Measurements from ENCODE around the gene EVI2B. TPM values are rescaled to one million over a fixed set of nuclear protein-coding genes. Genes with fewer than 3 reads are reported as not detected.
"Not testable (repeated sequence)": the region's sequence is repeated elsewhere in the genome, so short reads cannot be mapped to it uniquely, and the experiment has no call there.

Gene EVI2B
- total RNA-seq, 6 experiments from 2014 or later, result 1.5 to 9.4 (median 4.9) TPM

DNA sequence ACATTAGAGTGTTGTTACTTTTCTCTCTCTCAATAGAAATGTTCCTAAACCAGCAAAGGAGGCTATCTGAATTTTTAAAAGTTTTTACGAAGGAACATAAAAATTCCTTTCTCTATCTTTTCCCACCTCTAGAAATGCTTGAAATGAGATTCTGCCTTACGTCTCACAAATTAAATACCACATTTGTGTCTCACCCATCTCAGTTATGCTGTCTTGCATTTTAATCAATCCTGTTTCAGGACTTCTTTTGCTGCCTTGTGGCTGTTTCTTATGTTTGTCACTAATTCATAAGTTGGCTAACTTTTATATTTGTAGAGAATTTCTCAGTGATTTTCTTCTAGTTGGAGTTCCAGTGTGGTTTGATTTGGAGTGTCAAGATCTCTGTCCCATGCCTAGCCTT lies 20.3 kb downstream of the EVI2B start:
- H3K4me1 ChIP-seq, result no peaks in the 10 kb centered on the region
- DNase-seq (no peak), ATAC-seq (no peak)
- no peaks in the 10 kb centered on the region for H3K27me3 ChIP-seq
- TF ChIP-seq, protein P1, sequence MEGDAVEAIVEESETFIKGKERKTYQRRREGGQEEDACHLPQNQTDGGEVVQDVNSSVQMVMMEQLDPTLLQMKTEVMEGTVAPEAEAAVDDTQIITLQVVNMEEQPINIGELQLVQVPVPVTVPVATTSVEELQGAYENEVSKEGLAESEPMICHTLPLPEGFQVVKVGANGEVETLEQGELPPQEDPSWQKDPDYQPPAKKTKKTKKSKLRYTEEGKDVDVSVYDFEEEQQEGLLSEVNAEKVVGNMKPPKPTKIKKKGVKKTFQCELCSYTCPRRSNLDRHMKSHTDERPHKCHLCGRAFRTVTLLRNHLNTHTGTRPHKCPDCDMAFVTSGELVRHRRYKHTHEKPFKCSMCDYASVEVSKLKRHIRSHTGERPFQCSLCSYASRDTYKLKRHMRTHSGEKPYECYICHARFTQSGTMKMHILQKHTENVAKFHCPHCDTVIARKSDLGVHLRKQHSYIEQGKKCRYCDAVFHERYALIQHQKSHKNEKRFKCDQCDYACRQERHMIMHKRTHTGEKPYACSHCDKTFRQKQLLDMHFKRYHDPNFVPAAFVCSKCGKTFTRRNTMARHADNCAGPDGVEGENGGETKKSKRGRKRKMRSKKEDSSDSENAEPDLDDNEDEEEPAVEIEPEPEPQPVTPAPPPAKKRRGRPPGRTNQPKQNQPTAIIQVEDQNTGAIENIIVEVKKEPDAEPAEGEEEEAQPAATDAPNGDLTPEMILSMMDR (IDR thresholded peaks at IDR 0.05), result no peak
- TF ChIP-seq POLR2A (IDR thresholded peaks at IDR 0.05), result no peak
- no peaks in the 10 kb centered on the region for H3K9me3 ChIP-seq
- no peak overlapping the region for H3K4me3 ChIP-seq
- no peak overlapping the region for H3K27ac ChIP-seq
- 85% methylated on average over 2 of the region's 2 CpGs for WGBS (ENCODE audit: insufficient coverage, low coverage, low lambda C conversion rate, missing lambda C conversion rate)
- H3K36me3 ChIP-seq, result no peaks in the 10 kb centered on the region
- intact Hi-C loops (cut with DNase I), result no loop called here

DNA sequence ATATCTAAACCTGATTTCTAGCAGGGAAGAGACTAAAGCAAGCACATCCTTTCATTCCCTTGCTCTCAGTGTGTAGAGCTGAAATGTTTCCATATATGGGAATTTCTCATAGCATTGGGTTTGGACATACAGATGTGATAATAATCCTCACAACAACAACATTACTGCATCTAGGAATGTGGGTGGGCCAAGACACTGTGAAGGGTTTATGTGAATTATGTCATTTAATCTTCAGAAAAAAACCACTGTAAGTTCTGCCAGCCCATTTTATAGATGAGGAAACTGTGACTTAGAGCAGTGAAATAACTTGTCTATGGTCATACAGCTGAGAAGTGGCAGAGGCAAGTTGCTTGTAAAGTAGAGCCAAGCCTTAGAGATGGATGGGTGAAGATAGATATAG lies 22.0 kb downstream of the EVI2B start:
- no peak for ATAC-seq

DNA sequence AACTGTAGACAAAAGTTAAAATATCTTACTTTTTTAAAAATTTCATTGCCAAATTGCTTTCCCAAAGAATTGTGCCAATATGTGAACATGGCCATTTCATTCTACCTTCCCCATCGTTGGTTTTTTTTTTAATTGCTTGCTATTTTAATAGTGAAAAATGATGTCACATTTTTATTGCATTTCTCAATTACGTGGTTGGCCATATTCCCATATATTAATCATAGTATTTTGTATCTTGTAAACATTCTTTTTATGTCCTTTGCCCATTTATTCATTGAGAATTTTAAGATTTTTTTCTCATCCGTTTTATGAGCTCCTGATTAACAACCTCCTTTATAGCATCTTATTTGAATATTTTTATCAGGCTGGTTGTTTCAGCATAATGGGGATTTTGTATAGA lies 24.1 kb downstream of the EVI2B start:
- TF ChIP-seq, protein P1 (IDR thresholded peaks at IDR 0.05), result no peak
- TF ChIP-seq POLR2A (IDR thresholded peaks at IDR 0.05), result no peak
- no peaks in the 10 kb centered on the region for H3K9me3 ChIP-seq
- 82% methylated on average over 3 of the region's 3 CpGs for WGBS (ENCODE audit: insufficient coverage, low coverage, low lambda C conversion rate, missing lambda C conversion rate)
- H3K4me3 ChIP-seq, result no peak overlapping the region
- intact Hi-C loops (cut with DNase I), result no loop called here
- ATAC-seq, result no peak
- no peak overlapping the region for H3K27ac ChIP-seq
- no peaks in the 10 kb centered on the region for H3K4me1 ChIP-seq
- no peak for DNase-seq
- H3K36me3 ChIP-seq, result no peaks in the 10 kb centered on the region
- H3K27me3 ChIP-seq, result no peaks in the 10 kb centered on the region

More for the DNA sequence above, 22.0 kb downstream of the EVI2B start:
- TF ChIP-seq, protein P1 (IDR thresholded peaks at IDR 0.05), result no peak
- TF ChIP-seq POLR2A (IDR thresholded peaks at IDR 0.05), result no peak
- no peak for DNase-seq
- no peaks in the 10 kb centered on the region for H3K9me3 ChIP-seq
- H3K36me3 ChIP-seq, result no peaks in the 10 kb centered on the region
- intact Hi-C loops (cut with DNase I), result no loop called here
- no peak overlapping the region for H3K27ac ChIP-seq
- no peak overlapping the region for H3K4me3 ChIP-seq
- no peaks in the 10 kb centered on the region for H3K4me1 ChIP-seq
- no peaks in the 10 kb centered on the region for H3K27me3 ChIP-seq

DNA sequence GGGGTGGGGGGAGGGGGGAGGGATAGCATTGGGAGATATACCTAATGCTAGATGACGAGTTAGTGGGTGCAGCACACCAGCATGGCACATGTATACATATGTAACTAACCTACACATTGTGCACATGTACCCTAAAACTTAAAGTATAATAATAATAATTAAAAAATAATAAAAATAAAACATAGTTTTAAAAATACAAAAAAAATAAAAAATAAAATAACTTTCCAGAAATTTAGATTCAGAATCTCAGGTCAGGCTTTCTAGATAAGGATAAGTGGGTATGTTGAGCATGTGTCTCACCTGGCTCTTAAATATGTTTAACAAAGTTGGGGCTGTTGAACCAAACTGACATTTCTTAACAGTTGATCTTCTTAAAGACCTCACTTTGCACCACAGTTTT lies 25.9 kb downstream of the EVI2B start:
- H3K4me1 ChIP-seq; ATAC-seq; DNase-seq; H3K36me3 ChIP-seq; H3K27me3 ChIP-seq; H3K27ac ChIP-seq; intact Hi-C loops (cut with DNase I); H3K9me3 ChIP-seq; H3K4me3 ChIP-seq: not testable (repeated sequence)
- 60% methylated on average over 1 of the region's 1 CpG for WGBS (ENCODE audit: insufficient coverage, low coverage, low lambda C conversion rate, missing lambda C conversion rate)

DNA sequence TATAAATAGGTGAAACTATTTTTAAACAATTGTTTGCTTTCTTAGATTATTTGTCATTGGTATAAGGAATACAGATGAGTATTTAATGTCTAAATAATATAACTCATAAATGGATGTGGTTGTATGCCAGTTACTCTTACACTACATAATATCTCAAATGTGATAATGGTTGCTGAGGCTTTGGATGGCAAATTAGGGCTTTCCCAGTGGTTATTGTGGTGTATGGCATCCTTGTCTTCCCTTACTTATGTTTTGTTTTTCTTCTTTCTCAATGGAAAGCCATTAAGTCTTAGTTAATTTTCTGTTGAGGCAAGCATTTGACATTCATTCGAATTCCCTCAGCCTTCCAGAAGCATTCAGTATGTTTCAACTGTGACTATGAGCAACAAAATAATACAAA lies 27.3 kb downstream of the EVI2B start:
- no peaks in the 10 kb centered on the region for H3K9me3 ChIP-seq
- no peak overlapping the region for H3K4me3 ChIP-seq
- TF ChIP-seq, protein P1 (IDR thresholded peaks at IDR 0.05), result no peak
- TF ChIP-seq POLR2A (IDR thresholded peaks at IDR 0.05), result no peak
- no peaks in the 10 kb centered on the region for H3K27me3 ChIP-seq
- ATAC-seq (no peak), DNase-seq (no peak)
- intact Hi-C loops (cut with DNase I), result no loop called here
- no peaks in the 10 kb centered on the region for H3K4me1 ChIP-seq
- WGBS (ENCODE audit: insufficient coverage, low coverage, low lambda C conversion rate, missing lambda C conversion rate), result 94% methylated on average over 1 of the region's 1 CpG
- no peaks in the 10 kb centered on the region for H3K36me3 ChIP-seq
- no peak overlapping the region for H3K27ac ChIP-seq
